ENCODE data around the gene JAKMIP2. TPM values are rescaled to one million over a fixed set of nuclear protein-coding genes. Genes with fewer than 3 reads are reported as not detected.

The JAKMIP2 gene
- total RNA-seq, 1 experiment from 2014 or later = 6.4 TPM

DNA sequence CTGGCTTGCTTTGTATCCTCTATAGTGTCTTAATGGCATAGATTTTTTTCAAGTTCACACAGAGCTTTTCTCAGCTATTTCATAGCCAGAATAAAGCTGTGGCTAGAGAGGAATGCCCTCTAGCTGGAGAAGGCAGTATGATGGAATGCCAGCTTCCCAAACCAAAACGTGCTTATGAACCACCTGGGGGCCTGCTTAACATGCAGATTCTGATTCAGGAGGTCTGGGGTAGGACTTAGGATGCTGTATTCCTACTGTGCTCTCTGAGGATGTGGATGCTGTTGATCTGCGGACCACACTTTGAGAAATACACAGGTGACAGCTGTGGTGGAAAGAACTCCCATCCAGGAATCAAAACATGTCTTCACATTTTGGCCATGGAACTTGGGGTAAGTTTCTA lies 222.8 kb downstream of the JAKMIP2 start:
- peak; percentile 53 for DNase-seq
- Histone ChIP-seq H2BK15ac (ENCODE audit: low read depth, low read length) (no peak overlapping the region), H3K9me3 (ENCODE audit: control insufficient read depth, low read depth, low read length) (no peaks in the 10 kb centered on the region), H3T11ph (ENCODE audit: low read length) (no peak overlapping the region), H2BK20ac (ENCODE audit: low read depth, low read length, poor library complexity, severe bottlenecking) (no peak overlapping the region), H3K56ac (ENCODE audit: insufficient read length, low read depth, low read length) (no peak overlapping the region), H4K91ac (ENCODE audit: insufficient read length, low read depth, low read length) (no peak overlapping the region), H3K9ac (ENCODE audit: extremely low read depth, insufficient read length, low read length) (peak overlapping the region; percentile 67), H3K27ac (ENCODE audit: insufficient read length, low read depth, low read length) (no peak overlapping the region), H3K27me3 (ENCODE audit: insufficient read depth, low read length) (no peaks in the 10 kb centered on the region), H3K4me2 (ENCODE audit: insufficient read depth, insufficient read length, low read length) (peak overlapping the region; percentile 88), H3K18ac (ENCODE audit: insufficient read length, low read depth, low read length) (no peak overlapping the region), H3K14ac (ENCODE audit: insufficient read depth, low read length) (no peak overlapping the region), H3K79me1 (ENCODE audit: insufficient read depth, low read depth, low read length, poor library complexity, severe bottlenecking) (no peaks in the 10 kb centered on the region), H2BK12ac (ENCODE audit: insufficient read length, low read depth, low read length) (no peak overlapping the region), H4K5ac (ENCODE audit: insufficient read length, low read depth, low read length) (no peak overlapping the region), H2BK5ac (ENCODE audit: insufficient read length, low read length) (no peak overlapping the region), H4K20me1 (ENCODE audit: control insufficient read depth, insufficient read depth, insufficient read length) (no peaks in the 10 kb centered on the region), H2AFZ (ENCODE audit: low read length) (no peak overlapping the region), H3K4ac (ENCODE audit: low read depth, low read length) (no peak overlapping the region), H3K23me2 (ENCODE audit: insufficient read length, low read depth, low read length, poor library complexity, severe bottlenecking) (peaks cover 4% of the 10 kb centered on the region), H3K79me2 (ENCODE audit: insufficient read depth, low read length) (peaks cover 14% of the 10 kb centered on the region; the same call in 1 of the 2 replicates), H3K4me1 (ENCODE audit: insufficient read depth, low read length) (peaks cover 12% of the 10 kb centered on the region; the same call in 1 of the 2 replicates), H2AK5ac (ENCODE audit: insufficient read length, low read length) (no peak overlapping the region), H2BK120ac (ENCODE audit: low read depth, low read length, poor library complexity, severe bottlenecking) (no peak overlapping the region), H3K23ac (ENCODE audit: insufficient read length, low read depth, low read length) (no peak overlapping the region), H4K8ac (replicated peaks; ENCODE audit: insufficient read length, low read depth, low read length) (no peak overlapping the region)
- H3K27me3 Mint-ChIP-seq (ENCODE audit: low read depth) = no peaks in the 10 kb centered on the region
- peak overlapping the region; percentile 73 to 97 (median 92); a peak in 6 of 7 replicates for H3K27ac Mint-ChIP-seq
- peaks cover 63 to 65% of the 10 kb centered on the region in 2 experiments for H3K4me1 Mint-ChIP-seq
- H3K9me3 Mint-ChIP-seq = no peaks in the 10 kb centered on the region
- WGBS (ENCODE audit: extremely low coverage, insufficient read length, low lambda C conversion rate) = no CpG with 5 or more reads among the region's 2 CpGs
- peaks cover 21 to 32% (median 31%) of the 10 kb centered on the region in 3 experiments for H3K36me3 Mint-ChIP-seq (ENCODE audit: insufficient read depth in 1 of 3, low read depth in 3 of 3)
- peak overlapping the region; percentile 71 to 88 for H3K4me3 Mint-ChIP-seq
- TF ChIP-seq CTCF (conservative IDR thresholded peaks at IDR 0.05) = peak; percentile 36; the same call in 2 of the 3 replicates
